Spleen (tissue), 7 donors: ENCODE data around the gene MLXIP.

Source experiments
- POLR2A ChIP-seq, 3 donors: fragments of 450-650 bp; IDR thresholded peaks; one replicate each; pipeline ENCODE4 v1.5.1; 2017; ENCODE audit warnings: antibody characterized with exemption in 3 of 3, mild to moderate bottlenecking in 1 of 3
- POLR2AphosphoS5 ChIP-seq, 3 donors: sonication (generic); formaldehyde crosslinking; IDR thresholded peaks; one replicate each; pipeline ENCODE4 v1.5.1; 2017; ENCODE audit warnings: antibody characterized with exemption in 3 of 3
- TF ChIP-seq, protein P1 (sequence below), 11 experiments: fragments of 200-600 bp in 7 of 11; fragments of 450-650 bp in 4 of 11; sonication (generic) in 4 of 11; IDR thresholded peaks in 8 of 11; conservative IDR thresholded peaks in 3 of 11; 1 replicate in 7 of 11; 2 replicates in 4 of 11; pipeline versions ENCODE4 v1.4.0 to v1.8.0; 2016 to 2021; ENCODE audit warnings: antibody characterized with exemption in 11 of 11, inconsistent platforms in 4 of 11, mild to moderate bottlenecking in 1 of 11
- donor health status: DM: no; HTN: no; CAD: no; lungs with moderate emphysema.
- donor health status: DM: no; HTN: no; CAD: no.
- donor health status: DM: no; HTN: no; CAD: no.

DNA sequence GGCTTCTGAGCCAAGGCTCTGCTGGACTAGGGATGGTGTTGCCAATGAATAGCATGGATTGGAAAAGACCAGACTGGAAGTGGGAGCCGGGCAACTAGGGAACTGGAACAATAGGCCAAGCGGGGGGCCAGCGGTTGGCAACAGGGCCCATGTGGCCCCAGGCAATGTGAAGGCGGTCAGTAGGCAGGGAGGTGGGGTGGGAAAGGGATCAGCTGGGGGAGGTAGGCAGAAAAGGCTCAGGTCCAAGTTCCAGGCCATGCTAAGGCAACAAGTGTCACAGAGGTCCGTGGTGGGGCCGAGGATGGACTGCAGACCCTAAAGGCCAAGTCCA, 14.9 kb upstream of the MLXIP start:
- TF ChIP-seq, protein P1, sequence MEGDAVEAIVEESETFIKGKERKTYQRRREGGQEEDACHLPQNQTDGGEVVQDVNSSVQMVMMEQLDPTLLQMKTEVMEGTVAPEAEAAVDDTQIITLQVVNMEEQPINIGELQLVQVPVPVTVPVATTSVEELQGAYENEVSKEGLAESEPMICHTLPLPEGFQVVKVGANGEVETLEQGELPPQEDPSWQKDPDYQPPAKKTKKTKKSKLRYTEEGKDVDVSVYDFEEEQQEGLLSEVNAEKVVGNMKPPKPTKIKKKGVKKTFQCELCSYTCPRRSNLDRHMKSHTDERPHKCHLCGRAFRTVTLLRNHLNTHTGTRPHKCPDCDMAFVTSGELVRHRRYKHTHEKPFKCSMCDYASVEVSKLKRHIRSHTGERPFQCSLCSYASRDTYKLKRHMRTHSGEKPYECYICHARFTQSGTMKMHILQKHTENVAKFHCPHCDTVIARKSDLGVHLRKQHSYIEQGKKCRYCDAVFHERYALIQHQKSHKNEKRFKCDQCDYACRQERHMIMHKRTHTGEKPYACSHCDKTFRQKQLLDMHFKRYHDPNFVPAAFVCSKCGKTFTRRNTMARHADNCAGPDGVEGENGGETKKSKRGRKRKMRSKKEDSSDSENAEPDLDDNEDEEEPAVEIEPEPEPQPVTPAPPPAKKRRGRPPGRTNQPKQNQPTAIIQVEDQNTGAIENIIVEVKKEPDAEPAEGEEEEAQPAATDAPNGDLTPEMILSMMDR (IDR thresholded peaks at IDR 0.05 in 8 of 11, conservative IDR thresholded peaks at IDR 0.05 in 3 of 11): no peak
- TF ChIP-seq POLR2A (IDR thresholded peaks at IDR 0.05) (no peak), POLR2AphosphoS5 (IDR thresholded peaks at IDR 0.05) (peak in 1 of 3 donors; percentile 14)
